G401.6 (cell line): ENCODE measurements around the gene FCMR.
"Not testable (repeated sequence)": the region's sequence is repeated elsewhere in the genome, so short reads cannot be mapped to it uniquely, and the experiment has no call there.

ENCODE experiments used
- FAIRE-seq: peaks from 2 replicates; lab custom pipeline; 2012; peaks lifted over from hg19 to GRCh38; lab: Jason Lieb, UNC

The FCMR gene

DNA sequence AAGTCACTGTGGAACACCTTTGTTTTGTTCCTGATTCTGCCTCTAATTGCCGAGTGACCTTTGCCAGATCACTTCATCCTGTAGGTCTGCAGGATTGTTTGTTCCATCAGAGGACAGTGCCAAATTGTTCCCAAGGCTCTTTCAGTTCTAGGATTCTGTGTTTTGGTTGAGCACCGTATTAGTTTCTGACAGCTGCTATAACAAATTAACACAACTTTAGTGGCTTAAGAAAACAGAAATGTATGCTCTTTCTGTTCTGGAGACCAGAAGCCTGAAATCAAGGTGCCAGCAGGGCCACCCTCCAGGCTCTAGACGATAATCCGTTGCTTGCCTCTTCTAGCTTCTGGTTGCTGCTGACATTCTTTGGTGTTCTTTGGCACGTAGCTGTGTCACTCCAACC is 27.9 kb upstream of the FCMR start:
- FAIRE-seq: no peak

DNA sequence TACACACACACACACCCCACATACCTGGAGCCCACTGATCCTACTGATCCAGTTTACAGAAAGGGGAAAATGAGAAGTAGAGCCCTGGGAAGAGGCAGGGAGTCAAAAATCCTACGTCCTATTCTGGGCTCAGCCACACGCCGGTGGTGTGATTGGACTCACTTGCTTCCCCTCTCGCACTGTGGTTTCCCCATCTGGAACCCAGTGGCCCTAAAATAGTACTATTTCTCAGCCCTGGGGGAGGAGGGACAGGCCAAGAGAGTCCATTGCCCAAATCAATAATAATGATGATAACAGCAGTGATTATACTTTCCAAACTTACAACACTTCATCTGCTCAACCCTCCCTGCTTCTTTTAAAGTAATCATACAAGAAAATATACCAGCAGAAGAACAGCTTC is 27.5 kb upstream of the FCMR start:
- FAIRE-seq: no peak

DNA sequence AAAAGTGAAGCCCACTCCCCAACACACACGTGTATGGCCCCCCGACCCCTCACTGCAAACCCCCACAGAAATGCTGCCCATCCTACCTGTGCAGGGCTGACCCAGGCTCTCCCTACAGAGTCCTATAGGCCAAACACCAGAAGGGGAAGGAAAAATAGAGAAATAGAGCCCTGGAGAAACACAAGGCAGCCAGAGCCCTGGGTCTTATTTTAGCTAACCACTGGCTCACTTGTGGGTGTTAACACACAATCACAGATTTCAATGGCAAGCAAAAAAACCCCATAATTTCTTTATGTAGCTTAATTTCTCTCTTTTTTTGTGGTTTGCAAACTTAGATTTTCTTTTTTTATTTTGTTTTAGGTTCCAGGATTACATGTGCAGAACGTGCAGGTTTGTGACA is 25.5 kb upstream of the FCMR start:
- no peak for FAIRE-seq

DNA sequence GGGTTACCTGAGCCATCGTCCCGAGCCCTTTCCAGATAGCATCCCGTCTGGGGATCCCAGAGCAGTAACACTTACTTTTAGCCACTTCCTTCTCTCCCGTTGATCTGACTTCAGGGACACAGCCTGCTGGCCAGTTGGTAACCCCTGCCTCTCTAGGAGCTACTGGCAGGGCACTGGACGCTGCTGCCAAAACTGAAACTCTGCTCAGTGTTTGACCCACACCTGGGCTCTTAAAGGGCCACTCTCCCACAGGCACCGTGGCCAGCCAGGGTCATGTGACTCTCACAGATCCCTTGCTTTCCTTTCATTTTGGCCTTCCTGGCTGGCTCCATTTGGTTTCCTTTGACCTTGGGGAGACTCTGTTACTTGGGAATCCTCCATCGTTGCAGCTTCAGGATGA is 24.5 kb upstream of the FCMR start, which contains the start of gene PIGR:
PIGR (minus strand) TSS at position 206 of the 400 bp plus-strand sequence. CDS start 5,935 bp downstream, outside the sequence.
- FAIRE-seq: no peak

DNA sequence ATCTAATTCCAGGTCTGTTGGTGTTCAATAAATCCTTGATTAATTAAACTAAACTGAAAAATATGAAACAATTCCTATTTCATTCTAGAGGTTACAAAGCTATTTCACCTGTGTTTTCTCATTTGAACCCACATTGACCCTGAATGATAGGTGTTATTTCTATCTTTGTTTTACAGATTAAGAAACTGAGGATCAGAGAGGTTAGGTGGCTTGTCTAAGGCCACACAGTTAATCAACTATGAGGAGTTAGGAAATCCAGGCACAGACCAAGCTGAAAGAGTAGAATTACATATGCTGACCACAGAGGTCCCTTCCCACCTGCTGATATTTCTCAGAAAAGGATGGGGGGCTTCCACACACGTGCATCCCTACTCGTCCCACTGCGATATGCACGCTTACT is 24.0 kb upstream of the FCMR start:
- no peak for FAIRE-seq

DNA sequence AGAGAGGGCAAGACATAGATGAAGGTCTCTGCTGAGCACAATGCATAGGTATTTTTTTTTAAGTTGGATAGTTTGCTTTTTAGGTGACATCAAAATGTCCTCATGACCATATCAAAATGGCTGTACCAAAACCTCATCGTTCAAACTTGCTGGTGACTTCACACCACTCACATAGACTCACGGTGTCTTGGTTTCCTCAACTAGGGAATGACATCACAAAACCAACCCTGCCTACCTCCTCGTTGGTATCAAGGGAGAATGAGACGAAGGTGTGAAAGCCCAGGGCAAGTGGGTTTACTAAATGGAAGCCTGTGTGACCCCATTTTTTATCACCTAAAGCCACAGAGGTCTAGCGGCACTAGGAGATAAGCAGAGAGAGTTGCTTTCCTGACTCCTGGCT is 23.0 kb upstream of the FCMR start:
- no peak for FAIRE-seq

DNA sequence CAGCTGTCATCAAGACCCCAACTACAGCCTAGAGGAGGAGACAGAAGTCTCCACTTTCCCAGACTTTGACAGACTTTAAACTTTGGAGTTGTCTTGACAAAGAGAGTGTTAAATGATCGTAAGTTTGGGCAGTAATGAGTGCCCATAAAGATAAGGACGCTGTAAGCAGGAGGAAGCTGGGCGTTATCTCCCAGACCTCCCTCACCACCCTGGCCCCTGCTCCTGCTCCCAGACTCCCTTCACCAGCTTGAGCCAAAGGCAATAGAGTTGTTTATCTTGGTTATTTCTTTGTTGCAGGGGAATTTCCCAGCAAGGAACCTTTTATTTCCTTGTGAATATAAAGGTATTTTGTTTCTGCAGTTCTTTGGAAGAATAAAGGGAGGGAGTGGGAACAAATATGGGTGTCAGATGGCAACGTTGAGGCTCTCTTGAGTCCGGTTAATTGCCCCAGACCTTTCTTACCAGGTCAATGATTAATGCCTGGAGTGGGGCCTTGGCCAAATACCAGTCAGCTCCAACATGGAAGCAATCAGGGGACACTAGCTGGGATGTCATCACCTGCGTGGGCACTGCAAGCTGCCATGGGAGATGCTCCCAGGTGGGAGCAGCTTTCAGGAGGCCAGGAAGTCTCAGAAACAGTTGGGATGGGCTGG is 20.2 kb upstream of the FCMR start:
- FAIRE-seq: no peak

DNA sequence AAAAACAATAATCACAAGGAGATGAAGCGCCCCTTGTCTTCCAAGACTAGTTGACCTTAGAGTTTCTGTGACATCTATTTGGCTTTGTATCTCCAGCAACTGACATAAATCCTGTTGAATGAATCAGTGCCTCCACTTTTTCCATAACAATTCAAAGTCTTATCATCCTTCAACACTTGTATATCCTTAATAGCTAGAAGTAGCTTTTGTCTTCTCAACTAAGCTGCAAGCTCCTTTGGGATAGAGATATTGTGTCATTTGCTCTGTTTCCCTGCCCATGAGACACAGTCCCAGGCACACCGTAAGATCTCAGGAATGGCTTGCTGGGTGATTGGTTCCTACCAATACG is 18.8 kb upstream of the FCMR start:
- no peak for FAIRE-seq

DNA sequence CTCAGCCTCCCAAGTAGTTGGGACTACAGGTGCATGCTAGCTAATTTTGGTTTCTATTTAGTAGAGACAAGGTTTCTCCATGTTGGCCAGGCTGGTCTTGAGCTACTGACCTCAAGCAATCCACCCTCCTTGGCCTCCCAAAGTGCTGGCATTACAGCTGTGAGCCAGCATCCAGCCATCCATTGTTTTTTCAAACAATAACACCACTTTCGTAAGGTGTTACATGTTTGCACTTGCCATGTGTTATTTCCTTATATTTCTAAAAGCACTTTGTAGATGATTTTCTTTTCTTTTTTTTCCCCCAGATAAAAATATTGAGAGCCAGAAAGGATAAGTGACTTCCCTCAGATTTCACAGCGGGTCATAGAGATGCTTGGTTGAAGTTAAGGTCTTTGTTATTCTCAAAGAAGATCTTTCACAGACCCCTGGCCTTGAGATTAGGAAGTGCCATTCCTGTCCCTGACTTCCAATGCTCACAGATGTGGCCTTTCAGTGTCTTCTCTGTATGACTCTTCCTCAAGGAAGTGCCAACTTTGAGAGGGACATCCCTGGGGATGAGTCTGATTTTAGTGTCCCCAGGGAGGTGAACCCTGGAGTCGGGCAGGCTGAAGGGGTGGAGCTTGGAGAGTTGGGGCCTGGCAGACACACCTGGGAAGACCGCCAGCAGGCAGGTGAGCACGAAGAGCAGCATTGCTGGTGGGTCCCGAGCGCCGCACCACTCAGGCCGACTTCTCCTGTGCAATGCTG is 18.3 kb upstream of the FCMR start:
- FAIRE-seq: no peak

DNA sequence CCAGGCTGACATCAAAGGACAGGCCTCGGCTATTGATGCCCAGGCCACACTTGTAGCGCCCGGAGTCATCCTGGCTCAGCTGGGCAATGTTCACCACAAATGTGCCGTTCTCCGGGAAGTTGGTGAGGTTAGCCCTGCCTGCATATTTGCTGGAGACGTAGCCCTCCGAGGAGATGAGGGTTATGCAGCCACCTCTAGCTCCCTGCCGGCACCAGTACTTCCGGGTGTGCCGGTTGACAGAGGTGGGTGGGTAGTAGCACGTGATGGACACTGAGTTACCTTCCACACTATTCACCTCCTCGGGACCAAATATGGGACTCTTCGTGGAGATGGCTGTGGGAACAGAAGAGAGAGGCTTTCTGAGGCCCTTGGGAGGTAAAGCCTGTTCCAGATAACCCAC is 17.4 kb upstream of the FCMR start:
- FAIRE-seq: no peak

DNA sequence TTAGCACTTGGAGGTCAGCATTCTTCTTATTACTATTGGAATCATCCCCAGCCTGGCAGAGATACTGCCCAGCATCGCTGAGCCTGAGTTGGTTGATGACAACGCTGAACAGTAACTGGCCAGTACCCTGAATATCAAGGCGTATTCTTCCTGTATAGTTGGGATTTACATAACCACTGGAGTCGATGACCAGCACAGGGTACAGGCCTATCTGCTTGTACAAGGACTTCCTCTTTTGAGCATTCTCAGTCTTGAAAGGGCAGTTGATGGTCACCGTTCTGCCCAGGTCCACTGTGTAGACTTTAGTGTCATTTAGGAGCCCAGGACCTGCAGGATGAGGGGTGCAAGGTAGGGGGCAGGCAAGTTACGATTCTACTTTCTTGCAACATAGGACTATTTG is 15.7 kb upstream of the FCMR start:
- no peak for FAIRE-seq

DNA sequence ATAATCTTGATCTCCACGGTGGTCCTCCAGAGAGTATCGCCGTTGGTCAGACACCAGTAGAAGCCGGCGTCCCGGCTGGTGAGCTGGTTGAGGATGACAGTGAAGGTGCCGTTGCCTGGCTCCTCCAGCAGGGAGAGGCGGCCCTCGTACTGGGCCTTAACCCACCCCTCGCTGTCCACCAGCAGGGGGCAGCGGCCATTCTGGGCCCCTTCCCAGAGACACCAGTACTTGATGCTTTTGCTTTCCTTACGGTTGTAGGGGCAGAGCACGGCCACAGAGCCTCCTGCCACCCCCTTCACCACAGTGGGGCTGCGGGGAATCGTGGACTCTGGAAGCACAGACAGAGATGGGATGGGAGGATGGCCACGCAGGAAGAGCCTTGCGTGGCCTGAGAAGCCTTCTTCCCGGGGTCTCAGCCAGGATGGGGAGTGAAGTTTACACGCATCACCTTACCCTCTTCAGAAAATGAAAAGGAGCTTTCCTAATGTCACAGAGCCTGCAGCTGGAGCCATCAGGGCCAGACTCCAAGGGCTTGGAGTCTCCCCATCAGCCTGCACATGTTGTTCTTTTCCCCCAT is 13.8 kb upstream of the FCMR start:
- no peak for FAIRE-seq

DNA sequence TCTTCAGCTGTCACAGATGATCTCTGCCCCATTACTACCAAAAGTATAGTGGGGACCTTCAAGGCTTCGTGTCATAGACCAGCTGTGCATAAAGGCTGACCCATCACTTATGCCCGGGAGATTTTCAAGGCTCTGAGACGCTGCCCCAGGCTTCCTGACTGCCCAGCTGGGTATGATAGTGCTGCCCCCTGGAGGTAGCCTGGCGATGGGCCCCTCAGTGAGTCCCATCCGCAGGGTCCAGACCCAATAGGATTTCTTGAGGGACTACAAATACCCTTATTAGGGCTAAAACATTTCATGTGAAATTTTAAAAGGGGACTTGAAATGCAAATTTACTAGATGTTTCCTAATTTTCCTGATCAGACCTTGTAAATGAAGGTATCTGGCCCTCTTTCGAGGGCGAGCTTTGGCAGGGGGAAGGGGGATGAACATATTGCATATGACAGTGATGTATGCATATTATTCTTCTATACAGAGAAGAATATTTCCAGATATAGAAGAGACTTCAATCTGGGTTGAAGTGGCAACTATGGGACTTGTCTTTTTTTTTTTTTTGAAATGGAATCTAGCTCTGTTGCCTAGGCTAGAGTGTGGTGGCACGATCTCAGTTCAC is 11.7 kb upstream of the FCMR start:
- FAIRE-seq: no peak

DNA sequence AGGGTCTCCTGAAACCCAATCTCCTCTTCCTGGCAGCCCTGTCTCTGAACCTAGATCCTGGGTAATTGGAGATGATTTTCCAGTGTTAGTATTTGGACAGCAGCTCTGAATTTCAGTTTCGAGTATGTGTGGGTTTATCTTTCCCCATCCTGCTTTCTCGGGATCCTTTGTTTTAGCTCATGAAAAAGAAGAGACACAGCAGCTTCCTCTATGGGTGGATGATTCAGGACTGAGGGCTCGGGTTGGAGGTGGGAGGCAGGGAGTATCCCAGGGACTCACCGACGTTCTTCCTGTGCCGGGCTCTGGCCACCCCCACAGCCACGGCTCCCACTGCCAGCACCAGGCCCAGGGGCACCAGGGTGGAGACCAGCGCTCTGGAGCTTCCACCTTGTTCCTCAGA is 10.4 kb upstream of the FCMR start:
- FAIRE-seq: no peak

DNA sequence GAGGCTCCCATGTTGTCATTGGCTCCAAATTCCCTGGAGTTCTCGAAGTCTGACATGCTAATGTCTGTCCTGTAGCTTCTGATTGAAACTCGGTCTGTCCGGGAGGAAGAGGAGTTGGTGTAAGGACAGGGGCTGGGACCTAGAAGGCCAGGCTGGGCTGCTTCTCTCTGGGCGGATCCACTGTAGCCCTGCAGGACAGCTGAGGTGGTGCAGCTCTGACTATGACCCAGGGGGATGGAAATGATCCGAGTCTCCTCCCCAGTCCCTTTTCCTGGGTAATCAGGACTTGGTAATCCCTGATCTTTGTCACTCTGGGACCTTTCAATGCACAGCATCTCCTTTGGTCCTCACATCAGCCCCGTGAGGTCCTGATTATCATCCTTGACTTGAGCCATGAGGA is 10.0 kb upstream of the FCMR start:
- FAIRE-seq: no peak

DNA sequence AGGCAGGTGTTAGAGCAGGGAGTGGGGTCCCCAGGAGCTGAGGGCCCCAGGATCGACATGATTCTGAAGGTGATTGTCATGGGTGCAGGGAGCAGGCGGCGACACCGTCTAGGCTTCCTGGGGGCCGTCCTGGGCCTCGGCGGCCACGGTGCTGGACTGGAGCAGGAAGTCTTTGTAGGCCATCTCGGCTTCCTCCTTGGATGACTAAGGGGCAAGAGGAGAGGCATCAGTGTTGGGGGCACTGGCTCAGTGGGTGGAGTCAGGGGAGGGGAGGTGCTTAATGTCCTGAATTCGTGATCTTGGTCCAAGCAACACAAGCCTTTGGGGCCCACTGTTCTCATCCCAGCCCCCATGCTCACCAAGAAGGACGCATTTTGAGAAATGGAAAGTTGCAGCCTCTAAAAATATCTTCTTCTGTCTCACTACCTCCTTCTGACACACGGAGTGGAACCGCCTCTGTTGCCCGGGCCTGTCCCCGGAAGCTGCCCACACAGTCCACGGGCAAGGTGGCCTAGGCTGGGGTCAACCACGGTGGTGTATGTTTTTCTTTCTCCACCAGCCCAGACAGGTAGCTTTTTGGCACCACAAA is 8.6 kb upstream of the FCMR start:
- FAIRE-seq: no peak

DNA sequence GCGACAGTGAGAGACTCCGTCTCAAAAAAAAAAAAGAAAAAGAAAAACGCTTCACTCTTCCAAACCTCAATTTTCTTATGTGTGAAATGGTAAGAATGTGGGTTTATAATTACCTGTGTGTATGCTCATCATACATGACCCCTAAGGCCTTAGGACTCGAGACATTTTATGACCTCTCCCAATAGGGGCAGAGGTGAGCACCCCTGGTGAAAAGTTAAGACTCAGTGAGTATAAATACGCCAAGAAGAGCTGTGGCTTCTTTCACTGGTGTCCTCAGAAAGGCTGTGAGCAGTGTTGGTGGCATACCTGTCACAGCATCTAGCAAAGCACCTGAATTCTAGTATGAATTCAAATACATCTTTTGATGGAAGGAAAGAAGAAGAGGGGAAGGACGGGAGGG is 7.8 kb upstream of the FCMR start:
- no peak for FAIRE-seq

DNA sequence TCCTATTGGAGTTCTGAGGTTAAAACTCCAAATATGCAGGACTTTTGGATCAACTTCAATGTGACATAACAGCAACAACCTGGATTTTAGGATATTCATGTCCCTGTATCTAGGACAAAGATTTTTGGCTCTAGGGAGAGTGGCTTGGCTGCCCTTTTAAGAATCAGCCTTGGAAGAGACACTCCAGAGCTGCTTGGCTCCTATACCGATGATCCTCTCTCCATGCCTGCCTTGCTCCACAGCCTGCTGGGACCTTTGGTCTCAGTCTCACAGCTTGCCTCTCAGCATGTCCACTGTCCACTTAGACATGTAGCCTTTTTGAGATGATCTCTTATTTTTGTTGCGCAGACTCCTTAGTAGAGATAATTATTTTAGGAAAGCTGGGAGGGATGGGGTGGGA is 4.5 kb upstream of the FCMR start:
- no peak for FAIRE-seq

DNA sequence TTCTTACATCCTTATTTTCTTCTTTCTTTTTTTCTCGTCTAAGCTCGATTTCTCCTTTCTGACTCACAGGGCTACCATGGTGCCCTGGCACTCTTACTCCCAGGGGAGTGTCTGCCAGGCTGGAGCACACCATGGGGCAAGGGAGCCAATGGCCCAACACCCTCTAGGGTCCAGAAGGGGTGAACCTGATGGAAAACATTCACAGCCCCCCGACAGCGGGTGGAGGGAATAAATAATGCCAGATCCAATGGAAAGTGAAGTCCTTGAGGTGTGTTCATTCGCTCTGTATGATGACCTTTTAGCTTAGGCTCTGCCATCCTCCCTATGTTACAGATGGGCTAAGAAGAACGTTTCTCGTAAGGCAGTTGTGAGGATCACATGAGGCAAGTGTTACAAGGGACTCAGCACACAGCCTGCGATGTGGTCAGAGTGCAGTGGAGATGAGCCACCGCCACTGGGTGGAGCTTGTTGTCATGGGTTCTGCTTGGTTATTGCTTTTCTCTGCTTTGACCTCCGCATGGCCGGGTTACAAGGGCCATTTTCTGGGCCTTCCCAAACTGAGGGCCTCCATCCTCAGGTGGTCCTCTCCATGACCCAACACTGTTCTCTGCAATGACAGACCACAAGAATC is 3.5 kb upstream of the FCMR start:
- no peak for FAIRE-seq

DNA sequence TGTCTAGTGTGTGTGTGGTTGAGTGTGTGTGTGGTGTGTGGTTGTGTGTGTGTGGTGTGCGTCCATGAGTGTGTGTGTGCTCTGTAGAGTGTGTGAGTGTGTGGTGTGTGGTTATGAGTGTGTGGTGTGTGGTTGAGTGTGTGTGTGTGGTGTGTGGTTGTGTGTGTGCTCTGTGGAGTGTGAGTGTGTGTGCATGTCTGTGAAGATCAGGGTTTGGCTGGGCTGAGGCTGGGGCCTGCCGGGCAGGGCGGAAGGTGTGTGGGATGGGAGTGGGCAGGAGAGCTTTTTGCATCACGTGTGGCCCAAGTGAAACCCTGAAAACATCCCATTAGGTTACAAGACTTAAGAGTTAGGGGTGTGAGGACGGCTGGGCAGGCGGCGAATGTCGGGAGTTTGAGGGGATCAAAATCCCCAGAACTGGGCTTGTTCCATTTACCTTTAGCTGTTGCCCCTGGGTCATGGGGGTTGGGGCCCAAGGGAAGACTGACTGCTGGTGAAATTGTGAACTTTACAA is 2.9 kb upstream of the FCMR start:
- no peak for FAIRE-seq

DNA sequence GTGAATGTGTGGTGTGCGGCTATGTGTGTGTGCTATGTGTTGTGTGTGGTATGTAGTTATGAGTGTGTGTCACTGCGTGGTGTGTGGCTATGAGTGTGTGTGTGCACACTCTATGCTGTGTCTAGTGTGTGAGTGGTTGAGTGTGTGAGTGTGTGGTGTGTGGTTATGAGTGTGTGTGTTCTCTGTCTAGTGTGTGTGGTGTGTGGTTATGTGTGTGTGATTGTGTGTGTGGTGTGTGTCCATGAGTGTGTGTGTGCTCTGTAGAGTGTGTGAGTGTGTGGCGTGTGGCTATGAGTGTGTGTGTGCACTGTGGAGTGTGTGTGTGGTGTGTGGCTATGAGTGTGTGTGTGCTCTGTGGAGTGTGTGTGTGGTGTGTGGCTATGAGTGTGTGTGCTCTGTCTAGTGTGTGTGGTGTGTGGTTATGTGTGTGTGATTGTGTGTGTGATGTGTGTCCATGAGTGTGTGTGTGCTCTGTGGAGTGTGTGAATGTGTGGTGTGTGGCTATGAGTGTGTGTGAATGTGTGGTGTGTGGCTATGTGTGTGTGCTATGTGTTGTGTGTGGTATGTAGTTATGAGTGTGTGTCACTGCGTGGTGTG is 2.3 kb upstream of the FCMR start:
- not testable (repeated sequence) for FAIRE-seq
